Ovary (tissue), 9 donors: ENCODE results near the gene HECW1. TPM values are rescaled to one million over a fixed set of nuclear protein-coding genes. Genes with fewer than 3 reads are reported as not detected.

ENCODE experiments used
- DNase-seq, 5 donors: peaks; one replicate each; pipeline ENCODE4 v3.0.0-alpha.2; 2019 to 2020
- H3K27ac ChIP-seq, 2 donors: fragments of 200-600 bp; one replicate each; pipeline versions ENCODE4 v1.5.1 to v1.8.0; 2019 to 2022
- H3K27me3 ChIP-seq: fragments of 200-600 bp; one replicate; pipeline ENCODE4 v1.8.0; 2022
- H3K36me3 ChIP-seq: fragments of 200-600 bp; sonication (generic); one replicate; pipeline ENCODE4 v1.5.1; 2019
- H3K4me1 ChIP-seq: one replicate; pipeline ENCODE4 v1.8.1; 2013; ENCODE audit warnings: mild to moderate bottlenecking, moderate library complexity; ENCODE audit not compliant: insufficient read depth
- H3K4me3 ChIP-seq: fragments of 200-600 bp; sonication (generic); one replicate; pipeline ENCODE4 v1.5.1; 2017
- H3K9me3 ChIP-seq, 2 donors: fragments of 200-600 bp in 1 of 2; sonication (generic) in 1 of 2; one replicate each; pipeline versions ENCODE4 v1.5.1 to v1.8.1; 2013 to 2019; ENCODE audit warnings: mild to moderate bottlenecking in 1 of 2, moderate library complexity in 1 of 2
- EP300 ChIP-seq: sonication (generic); formaldehyde crosslinking; IDR thresholded peaks from one replicate; pipeline ENCODE4 v1.6.1; 2017; ENCODE audit warnings: antibody characterized with exemption
- POLR2A ChIP-seq: fragments of 450-650 bp; IDR thresholded peaks from one replicate; pipeline ENCODE4 v1.6.1; 2017; ENCODE audit warnings: antibody characterized with exemption, mild to moderate bottlenecking, moderate library complexity
- WGBS, 3 donors: extraction: QIAGEN DNeasy Blood & Tissue Kit in 1 of 3; methylation state at CpG; one replicate each; pipeline versions ENCODE4 v1.1.5 to v1.1.7; 2013 to 2017; 5-methylcytosine and 5-hydroxymethylcytosine counted together
- intact Hi-C, 4 donors: fragments of 100-400 bp; cut with DNase I; formaldehyde crosslinking; loops; one replicate each; pipeline versions ENCODE4 v1.11.0 to v1.15.1; 2022 to 2023
- polyA plus RNA-seq, 2 donors: library from polyadenylated mRNA; stranded (reverse); fragments of 200-250 nt in 1 of 2; fragments of 350-450 nt in 1 of 2; fragmentation: Illumina TruSeq in 1 of 2; extraction: RNeasy Lipid Tissue Mini Kit (QIAGEN cat#74804) in 1 of 2; gene quantifications; one replicate each; pipeline ENCODE4 v1.2.3, GENCODE V29; 2013 to 2014
- total RNA-seq, 7 donors: library from RNA; depleted of rRNA in 2 of 7; stranded (reverse); fragments of >200 nt in 2 of 7; fragmentation: NEBNext Ultra II Directional in 3 of 7; extraction: Animal tissue kit (Norgen Biotek cat#: 25700) in 3 of 7; gene quantifications; one replicate each; pipeline versions ENCODE4 v1.1.0 to v1.2.4, GENCODE V29; 2016 to 2023
- TF ChIP-seq, protein P1 (sequence below), 3 donors: fragments of 450-650 bp in 2 of 3; fragments of 200-600 bp in 1 of 3; IDR thresholded peaks; one replicate each; pipeline versions ENCODE4 v1.5.1 to v1.8.0; 2016 to 2022; ENCODE audit warnings: antibody characterized with exemption in 3 of 3, mild to moderate bottlenecking in 1 of 3
- donor health status: DM: no; HTN: no; CAD: no; lungs with moderate emphysema.
- donor health status: DM: no; HTN: no; CAD: no.
- donor health status: Bipolar disorder and iron deficiency.
- donor health status: DM: yes; HTN: yes; CAD: no.
- donor health status: DM: no; HTN: no; CAD: no.
- donor health status: DM: yes; HTN: yes; CAD: no.

HECW1 gene
- total and polyA plus RNA-seq, 9 donors = 0.31 to 6.4 (median 1.8) TPM; not detected in 1

DNA sequence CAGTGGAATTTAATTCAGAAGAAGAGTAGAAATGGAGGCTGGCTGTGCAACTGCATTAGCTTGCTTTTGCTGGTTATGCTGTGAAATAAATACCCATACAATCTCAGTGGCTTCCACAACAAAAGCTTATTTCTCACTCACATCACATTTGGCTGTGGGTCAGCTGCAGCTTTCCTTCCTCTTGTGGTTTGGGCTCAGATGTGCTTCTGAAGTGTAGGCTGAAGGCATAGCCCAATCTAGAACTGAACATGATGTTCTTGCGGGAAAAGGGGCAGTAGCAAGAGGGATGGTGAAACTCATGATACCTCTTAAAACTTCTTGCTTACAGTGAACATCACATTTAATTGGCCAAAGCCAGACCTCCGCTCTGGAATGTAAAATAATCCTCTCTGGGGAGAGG, 119.9 kb downstream of the HECW1 start:
- H3K9me3 ChIP-seq = no peaks in the 10 kb centered on the region
- H3K4me1 ChIP-seq = no peaks in the 10 kb centered on the region
- intact Hi-C loops = no loop called here
- H3K36me3 ChIP-seq = no peaks in the 10 kb centered on the region
- 75 to 85% (median 80%) methylated on average over 2 of the region's 2 CpGs for WGBS, 3 donors
- DNase-seq = no peak
- TF ChIP-seq POLR2A (no peak), EP300 (no peak)
- TF ChIP-seq, protein P1, sequence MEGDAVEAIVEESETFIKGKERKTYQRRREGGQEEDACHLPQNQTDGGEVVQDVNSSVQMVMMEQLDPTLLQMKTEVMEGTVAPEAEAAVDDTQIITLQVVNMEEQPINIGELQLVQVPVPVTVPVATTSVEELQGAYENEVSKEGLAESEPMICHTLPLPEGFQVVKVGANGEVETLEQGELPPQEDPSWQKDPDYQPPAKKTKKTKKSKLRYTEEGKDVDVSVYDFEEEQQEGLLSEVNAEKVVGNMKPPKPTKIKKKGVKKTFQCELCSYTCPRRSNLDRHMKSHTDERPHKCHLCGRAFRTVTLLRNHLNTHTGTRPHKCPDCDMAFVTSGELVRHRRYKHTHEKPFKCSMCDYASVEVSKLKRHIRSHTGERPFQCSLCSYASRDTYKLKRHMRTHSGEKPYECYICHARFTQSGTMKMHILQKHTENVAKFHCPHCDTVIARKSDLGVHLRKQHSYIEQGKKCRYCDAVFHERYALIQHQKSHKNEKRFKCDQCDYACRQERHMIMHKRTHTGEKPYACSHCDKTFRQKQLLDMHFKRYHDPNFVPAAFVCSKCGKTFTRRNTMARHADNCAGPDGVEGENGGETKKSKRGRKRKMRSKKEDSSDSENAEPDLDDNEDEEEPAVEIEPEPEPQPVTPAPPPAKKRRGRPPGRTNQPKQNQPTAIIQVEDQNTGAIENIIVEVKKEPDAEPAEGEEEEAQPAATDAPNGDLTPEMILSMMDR (IDR thresholded peaks at IDR 0.05) = no peak
- H3K27ac ChIP-seq = no peak overlapping the region
- H3K4me3 ChIP-seq = no peak overlapping the region
- H3K27me3 ChIP-seq = peaks cover under 1% of the 10 kb centered on the region

DNA sequence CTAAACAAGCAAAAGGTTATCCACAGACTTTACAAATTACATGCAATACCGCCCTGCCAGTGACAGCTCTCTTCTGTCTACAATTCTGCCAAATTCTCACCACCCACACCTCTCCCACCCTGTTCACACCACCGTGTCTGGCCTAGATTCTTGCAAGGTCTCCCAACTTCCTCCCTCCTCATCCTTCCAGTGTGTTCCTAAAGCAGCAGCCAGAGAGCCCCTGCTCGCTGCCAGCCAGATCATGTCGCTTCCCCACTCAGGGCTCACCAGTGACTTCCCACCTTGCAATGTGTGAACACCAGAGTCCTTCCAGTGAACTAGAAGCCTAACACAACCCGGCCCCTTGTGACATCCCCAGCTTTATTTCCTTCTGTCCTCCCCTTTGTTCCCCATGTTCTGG, 121.6 kb downstream of the HECW1 start:
- TF ChIP-seq EP300 (no peak), POLR2A (no peak)
- TF ChIP-seq, protein P1 (IDR thresholded peaks at IDR 0.05) = no peak
- H3K9me3 ChIP-seq = no peaks in the 10 kb centered on the region
- WGBS, 3 donors = 64 to 67% (median 66%) methylated on average over 5 of the region's 5 CpGs
- H3K27ac ChIP-seq = no peak overlapping the region
- intact Hi-C loops = no loop called here
- no peaks in the 10 kb centered on the region for H3K4me1 ChIP-seq
- no peaks in the 10 kb centered on the region for H3K36me3 ChIP-seq
- no peak for DNase-seq
- H3K27me3 ChIP-seq = no peaks in the 10 kb centered on the region
- no peak overlapping the region for H3K4me3 ChIP-seq

DNA sequence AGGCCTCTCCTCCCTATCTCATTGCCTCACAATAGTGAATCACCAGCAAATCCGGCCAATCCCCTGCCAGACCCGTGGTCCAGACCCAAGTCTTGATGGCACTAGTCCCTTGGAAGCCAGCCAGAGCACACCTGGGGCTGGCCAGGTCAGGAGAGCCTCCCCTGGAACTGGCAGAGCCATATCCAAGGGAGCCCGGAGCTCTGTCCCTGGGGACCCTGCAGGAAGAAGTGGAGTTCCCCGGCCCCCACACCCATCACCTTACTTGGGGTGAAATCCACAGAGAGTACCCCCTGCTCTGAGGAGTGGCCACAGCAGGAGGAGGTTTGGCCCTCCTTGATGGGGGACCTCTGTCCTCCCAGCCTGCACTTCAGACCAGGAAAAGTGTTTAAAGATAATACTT, 122.5 kb downstream of the HECW1 start:
- WGBS, 3 donors = 77 to 85% (median 84%) methylated on average over 4 of the region's 4 CpGs
- no peaks in the 10 kb centered on the region for H3K36me3 ChIP-seq
- intact Hi-C loops = no loop called here
- no peaks in the 10 kb centered on the region for H3K27me3 ChIP-seq
- no peak overlapping the region for H3K27ac ChIP-seq
- no peak for DNase-seq
- TF ChIP-seq, protein P1 (IDR thresholded peaks at IDR 0.05) = no peak
- TF ChIP-seq POLR2A = no peak
- TF ChIP-seq EP300 = no peak
- H3K4me3 ChIP-seq = no peak overlapping the region
- no peaks in the 10 kb centered on the region for H3K4me1 ChIP-seq
- H3K9me3 ChIP-seq = no peaks in the 10 kb centered on the region

DNA sequence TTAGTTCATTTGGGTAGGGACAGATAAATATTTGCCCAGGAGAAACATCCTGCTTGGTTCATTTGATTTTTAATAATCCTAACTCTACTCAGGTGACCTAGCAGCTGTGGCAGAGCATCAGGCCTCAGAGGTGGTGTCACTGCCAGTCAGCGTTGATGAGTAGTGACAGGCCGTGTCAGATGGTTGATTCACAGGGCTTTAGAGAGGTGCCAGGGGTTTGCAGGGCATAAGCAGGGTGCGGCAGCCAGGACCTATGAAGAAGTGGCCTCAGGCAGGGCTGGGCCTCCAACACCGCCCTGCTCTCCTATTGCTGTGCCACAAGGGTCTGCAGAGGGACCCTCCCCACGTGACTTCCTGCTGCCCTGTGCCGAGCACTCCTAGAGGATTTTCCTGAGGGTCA, 128.1 kb downstream of the HECW1 start:
- H3K4me1 ChIP-seq = no peaks in the 10 kb centered on the region
- intact Hi-C loops = no loop called here
- H3K9me3 ChIP-seq = no peaks in the 10 kb centered on the region
- no peak overlapping the region for H3K4me3 ChIP-seq
- H3K27me3 ChIP-seq = no peaks in the 10 kb centered on the region
- no peak overlapping the region for H3K27ac ChIP-seq
- no peak for DNase-seq
- no peaks in the 10 kb centered on the region for H3K36me3 ChIP-seq
- 81 to 95% (median 83%) methylated on average over 6 of the region's 6 CpGs for WGBS, 3 donors
- TF ChIP-seq, protein P1 (IDR thresholded peaks at IDR 0.05) = no peak
- no peak for TF ChIP-seq POLR2A
- TF ChIP-seq EP300 = no peak
